GM12878 (cell line): Measurements from ENCODE around the gene ARPC5L. TPM values are rescaled to one million over a fixed set of nuclear protein-coding genes. Genes with fewer than 3 reads are reported as not detected.

Source experiments
- ATAC-seq: fragments of 200-7000 bp; cut with Tn5 transposase; 3 replicates; pipeline ENCODE4 v1.9.1; 2020; ENCODE audit warnings: mild to moderate bottlenecking, moderate library complexity
- BruUV-seq: library from RNA; stranded (reverse); fragments of 400-500 nt; replicated peaks from 2 replicates; lab custom pipeline; 2021; lab: Mats Ljungman, UMichigan
- CTCF ChIA-PET: fragments of 300-600 bp; sonication (Branson Sonifier 250); formaldehyde crosslinking; extraction: SDS; loops from one replicate; lab custom pipeline; 2021; ENCODE audit warnings: inconsistent platforms; lab: Yijun Ruan, JAX
- POLR2A ChIA-PET: fragments of 350-600 bp; formaldehyde crosslinking; extraction: SDS; loops from one replicate; lab custom pipeline; 2021; ENCODE audit warnings: inconsistent platforms; lab: Charles Lee
- RAD21 ChIA-PET: fragments of 300-600 bp; sonication (Branson Sonifier 250); formaldehyde crosslinking; loops from one replicate; lab custom pipeline; 2023; ENCODE audit warnings: antibody characterized with exemption; ENCODE audit not compliant: unreplicated experiment; lab: Charles Lee
- SMC1A ChIA-PET: fragments of 300-600 bp; sonication (Branson Sonifier 250); formaldehyde crosslinking; loops from one replicate; lab custom pipeline; 2023; ENCODE audit not compliant: unreplicated experiment, uncharacterized antibody; lab: Charles Lee
- DNase-seq: peaks from one replicate; pipeline ENCODE4 v3.0.0-alpha.2; 2011; ENCODE audit warnings: low read depth, low spot score
- FAIRE-seq: peaks from 3 replicates; lab custom pipeline; 2011; peaks lifted over from hg19 to GRCh38; lab: Jason Lieb, UNC
- H2AFZ ChIP-seq: 2 replicates; pipeline ENCODE4 v1.6.0; 2011; ENCODE audit warnings: low read depth, low read length, control low read depth; ENCODE audit not compliant: control insufficient read depth
- H3K27ac ChIP-seq: 2 replicates; pipeline ENCODE4 v1.5.1; 2011; ENCODE audit warnings: control low read depth; ENCODE audit not compliant: control insufficient read depth, insufficient read depth
- H3K27me3 ChIP-seq, 2 experiments: replicated peaks in 1 of 2; 2 replicates each; pipeline versions ENCODE4 v1.6.0 to v1.6.1; 2011; ENCODE audit warnings: low read length in 1 of 2; ENCODE audit not compliant: control insufficient read depth in 2 of 2, insufficient read depth in 2 of 2
- H3K36me3 ChIP-seq, 2 experiments: 2 replicates each; pipeline ENCODE4 v1.5.1; 2011; ENCODE audit warnings: low read length in 1 of 2; ENCODE audit not compliant: control insufficient read depth in 2 of 2, insufficient read depth in 2 of 2
- H3K4me1 ChIP-seq: 2 replicates; pipeline ENCODE4 v1.6.1; 2011; ENCODE audit warnings: mild to moderate bottlenecking, low read length, moderate library complexity, mixed read lengths; ENCODE audit not compliant: control insufficient read depth, insufficient read depth
- H3K4me2 ChIP-seq: 2 replicates; pipeline ENCODE4 v1.6.0; 2011; ENCODE audit warnings: control low read depth; ENCODE audit not compliant: control insufficient read depth, insufficient read depth
- H3K4me3 ChIP-seq: fragments of 200-600 bp; sonication (generic); 2 replicates; pipeline ENCODE4 v1.5.1; 2016
- H3K79me2 ChIP-seq: 2 replicates; pipeline ENCODE4 v1.6.0; 2011; ENCODE audit warnings: low read length; ENCODE audit not compliant: control insufficient read depth, insufficient read depth
- H3K9ac ChIP-seq: 2 replicates; pipeline ENCODE4 v1.8.0; 2011; ENCODE audit warnings: low read length, control low read depth, mixed read lengths; ENCODE audit not compliant: control insufficient read depth, insufficient read depth
- H3K9me3 ChIP-seq: replicated peaks from 3 replicates; pipeline ENCODE4 v1.5.1; 2011; ENCODE audit warnings: mild to moderate bottlenecking, low read length; ENCODE audit not compliant: control insufficient read depth, insufficient read depth
- H4K20me1 ChIP-seq: 2 replicates; pipeline ENCODE4 v1.6.0; 2011; ENCODE audit not compliant: control insufficient read depth, insufficient read depth
- POLR2A ChIP-seq: IDR thresholded peaks from 2 replicates; pipeline ENCODE4 v1.6.1; 2011; ENCODE audit warnings: low read depth, mild to moderate bottlenecking, low read length
- WGBS: methylation state at CpG from one replicate; pipeline ENCODE4 v1.1.6; 2016; ENCODE audit warnings: low lambda C conversion rate; ENCODE audit not compliant: insufficient replicate concordance, insufficient coverage; ENCODE audit errors: missing lambda C conversion rate; 5-methylcytosine and 5-hydroxymethylcytosine counted together
- in situ Hi-C: fragments of 300-500 bp; cut with MboI; formaldehyde crosslinking; loops from 9 replicates; pipeline ENCODE4 v1.14.3; 2018; ENCODE audit warnings: mixed read lengths
- intact Hi-C: fragments of 100-400 bp; cut with micrococcal nuclease; formaldehyde crosslinking; loops from one replicate; pipeline ENCODE4 v1.14.2; 2022; ENCODE audit not compliant: unreplicated experiment
- polyA plus RNA-seq, 11 experiments: library from polyadenylated mRNA; depleted of rRNA in 4 of 11; unstranded in 6 of 11; stranded (reverse) in 5 of 11; fragments of >200 nt; fragmentation: Nextera tagmentation in 4 of 11; fragmentation: Illumina TruSeq in 1 of 11; extraction: Ambion mirVana in 4 of 11; extraction: Trizol in 1 of 11; gene quantifications; 1 replicate in 1 of 11; 2 replicates in 10 of 11; pipeline versions ENCODE4 v1.2.1 to v1.2.3, GENCODE V29; 2011 to 2016; ENCODE audit warnings: inconsistent platforms in 2 of 11, missing spikeins in 2 of 11, low read depth in 1 of 11
- total RNA-seq, 4 experiments: library from RNA; depleted of rRNA in 3 of 4; stranded (reverse); fragments of >200 nt in 3 of 4; fragmentation: Illumina TruSeq in 1 of 4; extraction: Trizol in 1 of 4; gene quantifications; 2 replicates each; pipeline versions ENCODE4 v1.2.1 to v1.2.3, GENCODE V29; 2013 to 2021
- TF ChIP-seq, protein P1 (sequence below): fragments of 450-650 bp; IDR thresholded peaks from 2 replicates; pipeline ENCODE4 v1.6.1; 2017; ENCODE audit warnings: borderline replicate concordance

ARPC5L gene
- total and polyA plus RNA-seq, 10 of the 15 experiments (the other 5 are each of a cell fraction or from before 2014, with no cell fraction given): 42.3 to 207 (median 104) TPM

DNA sequence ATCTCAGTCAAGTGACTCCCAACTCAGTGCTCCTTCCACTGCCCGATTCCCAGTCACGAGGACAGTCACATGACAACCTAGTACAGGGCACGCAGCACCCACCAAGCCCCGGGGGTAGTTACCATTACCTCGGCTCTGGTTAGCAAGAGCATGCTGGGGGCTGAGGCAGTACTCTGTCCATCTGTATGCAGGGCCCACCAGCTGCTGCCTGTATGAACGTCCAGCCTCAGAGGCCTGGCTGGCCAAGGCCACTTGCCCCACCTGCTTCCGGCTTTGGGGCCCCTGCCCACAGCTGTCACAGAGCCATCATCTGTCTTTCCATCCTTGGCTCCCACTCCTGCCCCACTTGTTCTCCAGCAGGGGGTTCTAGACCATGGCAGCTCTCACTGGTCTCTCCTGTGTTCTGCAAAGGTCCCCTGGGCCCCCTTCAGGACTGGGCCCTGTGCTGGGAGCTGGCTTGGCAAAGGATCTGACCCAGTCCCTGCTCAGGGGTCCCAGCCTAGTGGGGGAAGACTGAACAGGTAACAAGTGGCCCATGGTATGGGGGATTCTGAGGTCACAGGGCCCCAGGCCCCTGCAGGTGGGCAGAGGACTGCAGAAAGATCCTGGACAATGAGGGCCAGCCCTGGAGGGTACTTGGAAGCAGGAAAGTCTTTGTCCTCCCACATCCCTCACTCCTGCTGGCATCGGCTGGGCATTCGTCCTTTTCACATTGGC, 3.4 kb upstream of the ARPC5L start:
- Histone ChIP-seq H3K27ac (no peak overlapping the region), H2AFZ (no peak overlapping the region), H3K9ac (no peak overlapping the region; the same call in 1 of the 2 replicates), H4K20me1 (peaks cover 18% of the 10 kb centered on the region), H3K4me2 (peak overlapping the region; percentile 99), H3K9me3 (no peaks in the 10 kb centered on the region), H3K4me3 (peak overlapping the region; percentile 95)
- POLR2A ChIA-PET: no interaction called here
- peak; percentile 18; the same call in 1 of the 2 replicates for TF ChIP-seq POLR2A
- TF ChIP-seq, protein P1, sequence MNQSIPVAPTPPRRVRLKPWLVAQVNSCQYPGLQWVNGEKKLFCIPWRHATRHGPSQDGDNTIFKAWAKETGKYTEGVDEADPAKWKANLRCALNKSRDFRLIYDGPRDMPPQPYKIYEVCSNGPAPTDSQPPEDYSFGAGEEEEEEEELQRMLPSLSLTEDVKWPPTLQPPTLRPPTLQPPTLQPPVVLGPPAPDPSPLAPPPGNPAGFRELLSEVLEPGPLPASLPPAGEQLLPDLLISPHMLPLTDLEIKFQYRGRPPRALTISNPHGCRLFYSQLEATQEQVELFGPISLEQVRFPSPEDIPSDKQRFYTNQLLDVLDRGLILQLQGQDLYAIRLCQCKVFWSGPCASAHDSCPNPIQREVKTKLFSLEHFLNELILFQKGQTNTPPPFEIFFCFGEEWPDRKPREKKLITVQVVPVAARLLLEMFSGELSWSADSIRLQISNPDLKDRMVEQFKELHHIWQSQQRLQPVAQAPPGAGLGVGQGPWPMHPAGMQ: no peak
- TF ChIP-seq, all 136 proteins: peak for 1
- FAIRE-seq (no peak), DNase-seq (no peak), ATAC-seq (no peak)
- peaks cover 28 to 31% of the 10 kb centered on the region in 2 experiments; a peak in 3 of 4 replicates for H3K36me3 ChIP-seq
- ChIA-PET SMC1A (interaction anchor here (1.1 to 5.1 kb wide), 3 partner anchors 13 to 85 kb away, joined by 3 to 37 read pairs (median 7); no protein-coding TSS in a partner anchor), CTCF (interaction anchor here (1.6 to 26.5 kb wide), 2 partner anchors 35 to 83 kb away, joined by 4 to 575 read pairs; partner anchors contain the start of genes NR6A1 and OLFML2A), RAD21 (interaction anchor here (0.6 to 1.4 kb wide), 2 partner anchors 13 to 14 kb away, joined by 3 read pairs; no protein-coding TSS in a partner anchor)
- BruUV-seq: no TSS peak
- peaks cover 11% of the 10 kb centered on the region for H3K4me1 ChIP-seq
- whole genome bisulfite sequencing: 72% methylated on average over 9 of the region's 9 CpGs
- intact Hi-C loops (no loop called here), in situ Hi-C loops (loop anchor here (5.0 to 25.0 kb wide), 2 partner anchors 241 to 1946 kb away; partner anchors contain the start of genes RC3H2 and ZBTB6)
- no peaks in the 10 kb centered on the region for H3K27me3 ChIP-seq
- peaks cover 40% of the 10 kb centered on the region for H3K79me2 ChIP-seq
